K562 (cell line): ENCODE results near the gene TMEM270. TPM values are rescaled to one million over a fixed set of nuclear protein-coding genes. Genes with fewer than 3 reads are reported as not detected.

Source experiments
- ATAC-seq: fragments of 200-7000 bp; cut with Tn5 transposase; 3 replicates; pipeline ENCODE4 v1.9.1; 2020; ENCODE audit warnings: moderate library complexity
- BruUV-seq: library from RNA; stranded (reverse); fragments of 400-500 nt; replicated peaks from 2 replicates; lab custom pipeline; 2021; lab: Mats Ljungman, UMichigan
- CTCF ChIA-PET: fragments of 300-600 bp; formaldehyde crosslinking; extraction: SDS; loops from one replicate; lab custom pipeline; 2021; ENCODE audit warnings: low intra/inter-chr PET ratio; lab: Yijun Ruan, JAX
- POLR2A ChIA-PET: fragments of 300-600, 350-650 bp; sonication (Branson Sonifier 250); formaldehyde crosslinking; extraction: SDS; loops from one replicate; lab custom pipeline; 2021; ENCODE audit warnings: antibody characterized with exemption, inconsistent platforms; lab: Yijun Ruan, JAX
- DNase-seq, 4 experiments: peaks; one replicate each; pipeline versions ENCODE4 v3.0.0 to v3.0.0-alpha.2; 2011 to 2018; ENCODE audit warnings: low spot score in 3 of 4, mixed read lengths in 3 of 4; ENCODE audit errors: extremely low read depth in 1 of 4
- FAIRE-seq: peaks from 2 replicates; lab custom pipeline; 2011; peaks lifted over from hg19 to GRCh38; lab: Jason Lieb, UNC
- H2AFZ ChIP-seq: 2 replicates; pipeline ENCODE4 v1.6.0; 2011; ENCODE audit warnings: low read depth, low read length, control low read depth, inconsistent platforms
- H3K27ac ChIP-seq: fragments of 200-600 bp; 3 replicates; pipeline ENCODE4 v1.8.0; 2011; ENCODE audit warnings: low read depth, mild to moderate bottlenecking, control low read depth, inconsistent platforms, low read length, moderate library complexity, mixed read lengths; ENCODE audit errors: extremely low read depth
- H3K27me3 ChIP-seq, 2 experiments: fragments of 300-600 bp in 1 of 2; 2 replicates in 1 of 2; 3 replicates in 1 of 2; pipeline versions ENCODE4 v1.6.0 to v1.8.0; 2011; ENCODE audit warnings: inconsistent platforms in 2 of 2, low read length in 2 of 2, mild to moderate bottlenecking in 1 of 2, mixed read lengths in 1 of 2, moderate library complexity in 1 of 2; ENCODE audit not compliant: control insufficient read depth in 2 of 2, insufficient read depth in 2 of 2
- H3K36me3 ChIP-seq: fragments of 300-600 bp; 3 replicates; pipeline ENCODE4 v1.8.0; 2011; ENCODE audit warnings: mild to moderate bottlenecking, low read length, inconsistent platforms; ENCODE audit not compliant: control insufficient read depth, insufficient read depth
- H3K4me1 ChIP-seq, 2 experiments: fragments of 200-600 bp in 1 of 2; replicated peaks in 1 of 2; 2 replicates in 1 of 2; 3 replicates in 1 of 2; pipeline versions ENCODE4 v1.5.1 to v1.8.0; 2011; ENCODE audit warnings: inconsistent platforms in 2 of 2, low read length in 2 of 2, mild to moderate bottlenecking in 1 of 2, mixed read lengths in 1 of 2, moderate library complexity in 1 of 2; ENCODE audit not compliant: control insufficient read depth in 2 of 2, insufficient read depth in 2 of 2
- H3K4me2 ChIP-seq: 2 replicates; pipeline ENCODE4 v1.6.1; 2011; ENCODE audit warnings: low read length, control low read depth, inconsistent platforms, mixed read lengths; ENCODE audit not compliant: insufficient read depth
- H3K4me3 ChIP-seq: fragments of 200-600 bp; sonication (generic), shearing (Covaris generic); 2 replicates; pipeline ENCODE4 v1.5.1; 2016; ENCODE audit warnings: control low read depth, inconsistent platforms
- H3K79me2 ChIP-seq: fragments of 200-600 bp; 3 replicates; pipeline ENCODE4 v1.8.0; 2011; ENCODE audit warnings: low read length, inconsistent platforms; ENCODE audit not compliant: control insufficient read depth, insufficient read depth
- H3K9ac ChIP-seq, 2 experiments: 2 replicates each; pipeline versions ENCODE4 v1.6.0 to v1.6.1; 2011; ENCODE audit warnings: low read depth in 2 of 2, low read length in 2 of 2, control low read depth in 1 of 2, inconsistent platforms in 1 of 2, mild to moderate bottlenecking in 1 of 2, mixed read lengths in 1 of 2; ENCODE audit not compliant: insufficient read depth in 1 of 2
- H3K9me1 ChIP-seq: one replicate; pipeline ENCODE4 v1.6.0; 2011; ENCODE audit warnings: inconsistent platforms, mild to moderate bottlenecking, low read length, moderate library complexity; ENCODE audit not compliant: control insufficient read depth, insufficient read depth
- H3K9me3 ChIP-seq: replicated peaks from 2 replicates; pipeline ENCODE4 v1.5.1; 2011; ENCODE audit warnings: low read depth, low read length, inconsistent platforms; ENCODE audit not compliant: control insufficient read depth, insufficient read depth
- H4K20me1 ChIP-seq: replicated peaks from 2 replicates; pipeline ENCODE4 v1.6.1; 2011; ENCODE audit warnings: low read length, inconsistent platforms, mixed read lengths; ENCODE audit not compliant: control insufficient read depth, insufficient read depth
- ADNP ChIP-seq: fragments of 200-800 bp; sonication (Bioruptor generic); IDR thresholded peaks from 2 replicates; pipeline ENCODE4 v1.6.1; 2016; ENCODE audit warnings: missing genetic modification characterization, missing compliant biosample characterization
- C11orf30 ChIP-seq: fragments of 450-650 bp; IDR thresholded peaks from 2 replicates; pipeline ENCODE4 v1.6.1; 2016; ENCODE audit warnings: low read depth, mild to moderate bottlenecking
- CEBPB ChIP-seq: fragments of 450-650 bp; IDR thresholded peaks from 2 replicates; pipeline ENCODE4 v1.6.1; 2016; ENCODE audit warnings: missing genetic modification characterization, missing compliant biosample characterization
- E2F4 ChIP-seq: sonication (generic); formaldehyde crosslinking; IDR thresholded peaks from 2 replicates; pipeline ENCODE4 v1.8.0; 2022; ENCODE audit warnings: mild to moderate bottlenecking, low read depth, missing genetic modification reagents
- HMBOX1 ChIP-seq: sonication (generic); IDR thresholded peaks from 2 replicates; pipeline ENCODE4 v1.6.1; 2016
- KDM1A ChIP-seq, 2 experiments: fragments of 450-650 bp; IDR thresholded peaks; 2 replicates each; pipeline ENCODE4 v1.6.1; 2016; ENCODE audit warnings: mild to moderate bottlenecking in 2 of 2
- NCOA2 ChIP-seq, 2 experiments: fragments of 450-650 bp; IDR thresholded peaks; 2 replicates each; pipeline ENCODE4 v1.6.1; 2018; ENCODE audit warnings: mild to moderate bottlenecking in 2 of 2, moderate library complexity in 1 of 2; ENCODE audit not compliant: partially characterized antibody in 2 of 2
- RCOR1 ChIP-seq, 2 experiments: IDR thresholded peaks; 2 replicates each; pipeline ENCODE4 v1.6.1; 2012; ENCODE audit warnings: low read depth in 2 of 2, low read length in 2 of 2, borderline replicate concordance in 1 of 2, improper control_type of control experiment in 1 of 2
- SMARCA5 ChIP-seq: fragments of 450-650 bp; IDR thresholded peaks from 2 replicates; pipeline ENCODE4 v1.6.1; 2016
- TFAP4 ChIP-seq: sonication (generic); formaldehyde crosslinking; IDR thresholded peaks from 2 replicates; pipeline ENCODE4 v1.8.0; 2022; ENCODE audit warnings: missing genetic modification reagents, mild to moderate bottlenecking, moderate library complexity, borderline replicate concordance
- THAP12 ChIP-seq: fragments of 250-450 bp; sonication (Bioruptor Pico); IDR thresholded peaks from 2 replicates; pipeline ENCODE4 v1.9.0; 2021; ENCODE audit warnings: mild to moderate bottlenecking, inconsistent platforms
- ZFPM2 ChIP-seq: fragments of 250-450 bp; sonication (Bioruptor Pico); IDR thresholded peaks from 2 replicates; pipeline ENCODE4 v1.5.1; 2022; ENCODE audit warnings: mild to moderate bottlenecking
- ZNF511 ChIP-seq: sonication (generic); formaldehyde crosslinking; IDR thresholded peaks from 2 replicates; pipeline ENCODE4 v1.8.0; 2022; ENCODE audit warnings: mild to moderate bottlenecking, missing genetic modification reagents
- ZNF644 ChIP-seq: fragments of 200-800 bp; sonication (Bioruptor generic); IDR thresholded peaks from 2 replicates; pipeline ENCODE4 v1.6.1; 2016; ENCODE audit warnings: low read depth, missing genetic modification characterization, missing compliant biosample characterization
- ZSCAN32 ChIP-seq: fragments of 450-650 bp; formaldehyde crosslinking; IDR thresholded peaks from 2 replicates; pipeline ENCODE4 v1.4.0; 2020; ENCODE audit warnings: mild to moderate bottlenecking, moderate library complexity
- WGBS: fragments of 100-300 bp; shearing (Covaris generic); methylation state at CpG from one replicate; pipeline ENCODE4 v1.1.6; 2016; ENCODE audit warnings: low coverage, mixed read lengths; ENCODE audit not compliant: insufficient coverage; ENCODE audit errors: missing lambda C conversion rate; 5-methylcytosine and 5-hydroxymethylcytosine counted together
- in situ Hi-C: fragments of 300-500 bp; cut with MboI; formaldehyde crosslinking; loops from 4 replicates; pipeline ENCODE4 v1.15.0; 2018; ENCODE audit warnings: inconsistent platforms, mixed read lengths
- intact Hi-C: fragments of 100-400 bp; cut with micrococcal nuclease; formaldehyde crosslinking; loops from 2 replicates; pipeline ENCODE4 v1.14.2; 2022
- polyA plus RNA-seq, 8 experiments: library from polyadenylated mRNA; depleted of rRNA in 4 of 8; stranded (reverse) in 5 of 8; unstranded in 3 of 8; fragments of >200 nt; fragmentation: Nextera tagmentation in 2 of 8; fragmentation: Illumina TruSeq in 1 of 8; extraction: Ambion mirVana in 2 of 8; extraction: Trizol in 1 of 8; gene quantifications; 2 replicates each; pipeline versions ENCODE4 v1.2.1 to v1.2.3, GENCODE V29; 2011 to 2014; ENCODE audit warnings: inconsistent platforms in 1 of 8, missing spikeins in 1 of 8
- total RNA-seq, 7 experiments: library from RNA; depleted of rRNA in 6 of 7; stranded (reverse); fragments of >200 nt in 6 of 7; fragmentation: Illumina TruSeq in 2 of 7; extraction: Trizol in 2 of 7; gene quantifications; 2 replicates each; pipeline versions ENCODE4 v1.2.1 to v1.2.3, GENCODE V29; 2011 to 2021; ENCODE audit warnings: low replicate concordance in 1 of 7

Gene TMEM270
- total and polyA plus RNA-seq, 9 of the 15 experiments (the other 6 are each of a cell fraction or from before 2014, with no cell fraction given), result not detected

GRCh38 chr7:73903321-73904218, 42.6 kb downstream of the TMEM270 start:
- no peak overlapping the region for H3K4me2 ChIP-seq
- DNase-seq (no peak), FAIRE-seq (no peak), ATAC-seq (no peak)
- H3K9me3 ChIP-seq, result no peaks in the 10 kb centered on the region
- no peak overlapping the region for H3K4me3 ChIP-seq
- peaks cover 0 to 9% of the 10 kb centered on the region in 2 experiments; a peak in 2 of 5 replicates for H3K4me1 ChIP-seq
- in situ Hi-C loops, result no loop called here
- H2AFZ ChIP-seq, result no peak overlapping the region
- 0 out of 2 replicates have a peak, but pooled peaks cover 5% of the 10 kb centered on the region for H4K20me1 ChIP-seq
- POLR2A ChIA-PET, result interaction anchor here (0.6 to 1.0 kb wide), 5 partner anchors 9 to 1871 kb away, joined by 3 to 4 read pairs (median 3); no protein-coding TSS in a partner anchor
- H3K27me3 ChIP-seq, result peaks cover 3 to 55% of the 10 kb centered on the region in 2 experiments; a peak in 3 of 5 replicates
- BruUV-seq, result no TSS peak
- no peak overlapping the region for H3K27ac ChIP-seq
- CTCF ChIA-PET, result interaction anchor here (0.5 kb wide), 1 partner anchor 550 kb away, joined by 3 read pairs; the partner anchor contains the start of gene GTF2IRD1
- H3K79me2 ChIP-seq, result no peaks in the 10 kb centered on the region
- WGBS, result 31% methylated on average over 15 of the region's 15 CpGs
- no peaks in the 10 kb centered on the region for H3K36me3 ChIP-seq
- intact Hi-C loops, result no loop called here
- H3K9ac ChIP-seq, result no peak overlapping the region
- H3K9me1 ChIP-seq, result no peaks in the 10 kb centered on the region
- no peak for TF ChIP-seq HMBOX1
- TF ChIP-seq ZNF511, result no peak
- peak; percentile 61 to 73 for TF ChIP-seq KDM1A (IDR thresholded peaks at IDR 0.05)
- TF ChIP-seq THAP12 (CRISPR knock-in tag), result no peak
- no peak for TF ChIP-seq E2F4 (CRISPR knock-in tag)
- peak; percentile 85 for TF ChIP-seq ADNP
- TF ChIP-seq NCOA2 (IDR thresholded peaks at IDR 0.05; ENCODE audit: partially characterized antibody in 2 of 2), result no peak
- TF ChIP-seq RCOR1 (IDR thresholded peaks at IDR 0.05; ENCODE audit: borderline replicate concordance in 1 of 2, low read depth in 2 of 2, low read length in 2 of 2), result peak; percentile 18 to 56; a peak in 2 of 4 replicates
- no peak for TF ChIP-seq ZNF644
- TF ChIP-seq C11orf30, result no peak
- TF ChIP-seq SMARCA5, result peak; percentile 18; the same call in 1 of the 2 replicates
- TF ChIP-seq TFAP4 (CRISPR knock-in tag), result no peak
- TF ChIP-seq ZFPM2 (CRISPR knock-in tag), result no peak
- TF ChIP-seq ZSCAN32 (CRISPR knock-in tag), result no peak
- no peak for TF ChIP-seq CEBPB (tag)
